Vagina (tissue), 2 donors: ENCODE data around the gene MINDY4. TPM values are rescaled to one million over a fixed set of nuclear protein-coding genes. Genes with fewer than 3 reads are reported as not detected.

ENCODE experiments used
- DNase-seq, 2 donors: peaks; one replicate each; pipeline ENCODE4 v3.0.0-alpha.2; 2017; ENCODE audit errors: extremely low spot score in 2 of 2
- H3K27ac ChIP-seq: fragments of 200-600 bp; sonication (generic); one replicate; pipeline ENCODE4 v1.5.1; 2019
- H3K27me3 ChIP-seq: fragments of 200-600 bp; sonication (generic); one replicate; pipeline ENCODE4 v1.5.1; 2019
- H3K36me3 ChIP-seq, 2 donors: fragments of 200-600 bp; sonication (generic); one replicate each; pipeline ENCODE4 v1.5.1; 2017 to 2019
- H3K4me1 ChIP-seq: fragments of 200-600 bp; sonication (generic); one replicate; pipeline ENCODE4 v1.5.1; 2019
- H3K4me3 ChIP-seq, 2 donors: fragments of 200-600 bp; sonication (generic); 1 replicate in 1 of 2; 2 replicates in 1 of 2; pipeline ENCODE4 v1.5.1; 2016 to 2019
- H3K9me3 ChIP-seq: fragments of 200-600 bp; sonication (generic); one replicate; pipeline ENCODE4 v1.5.1; 2019
- POLR2A ChIP-seq, 2 donors: fragments of 450-650 bp; IDR thresholded peaks; one replicate each; pipeline ENCODE4 v1.6.1; 2017; ENCODE audit warnings: antibody characterized with exemption in 2 of 2, mild to moderate bottlenecking in 2 of 2, moderate library complexity in 2 of 2
- POLR2AphosphoS5 ChIP-seq, 2 donors: sonication (generic); formaldehyde crosslinking; IDR thresholded peaks; one replicate each; pipeline ENCODE4 v1.9.0; 2017; ENCODE audit warnings: antibody characterized with exemption in 2 of 2, mild to moderate bottlenecking in 2 of 2, low read depth in 1 of 2; ENCODE audit not compliant: insufficient read depth in 1 of 2
- intact Hi-C: fragments of 100-400 bp; cut with DNase I; formaldehyde crosslinking; loops from one replicate; pipeline ENCODE4 v1.15.1; 2023
- total RNA-seq: library from RNA; depleted of rRNA; stranded (reverse); fragments of >200 nt; gene quantifications from one replicate; pipeline ENCODE4 v1.2.3, GENCODE V29; 2016
- TF ChIP-seq, protein P1 (sequence below), 3 experiments: fragments of 450-650 bp in 2 of 3; fragments of 200-600 bp in 1 of 3; sonication (generic) in 1 of 3; IDR thresholded peaks; one replicate each; pipeline ENCODE4 v1.5.1; 2017 to 2019; ENCODE audit warnings: antibody characterized with exemption in 3 of 3, mild to moderate bottlenecking in 2 of 3, moderate library complexity in 2 of 3

MINDY4 gene
- total RNA-seq, 1 donor from 2014 or later = 10.3 TPM

DNA sequence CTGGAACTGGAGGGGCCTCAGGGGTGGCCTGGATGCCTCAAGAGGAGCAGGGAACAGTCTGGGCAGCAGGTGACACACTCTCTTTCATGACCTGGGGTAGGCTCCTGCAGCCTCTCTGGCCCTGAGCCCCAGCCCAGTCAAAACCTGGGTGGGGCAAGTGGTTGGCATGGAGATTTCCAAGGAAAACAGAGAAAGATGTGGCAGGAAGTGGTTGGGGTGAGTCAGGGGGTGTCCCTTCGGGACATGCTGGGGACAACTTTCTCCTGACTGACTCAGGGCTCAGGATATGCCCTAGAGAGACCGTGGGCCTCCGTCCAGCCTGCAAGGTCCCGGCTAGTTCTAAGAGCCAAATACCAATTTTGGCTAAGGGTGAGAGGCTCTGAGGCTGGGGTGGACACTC, 143.4 kb downstream of the MINDY4 start:
- peak overlapping the region; percentile 39 to 44 for H3K4me3 ChIP-seq
- intact Hi-C loops = no loop called here
- DNase-seq = no peak
- H3K27ac ChIP-seq = peak overlapping the region; percentile 63
- H3K4me1 ChIP-seq = peaks cover 28% of the 10 kb centered on the region
- no peaks in the 10 kb centered on the region for H3K27me3 ChIP-seq
- no peaks in the 10 kb centered on the region for H3K9me3 ChIP-seq
- H3K36me3 ChIP-seq = no peaks in the 10 kb centered on the region
- TF ChIP-seq, protein P1, sequence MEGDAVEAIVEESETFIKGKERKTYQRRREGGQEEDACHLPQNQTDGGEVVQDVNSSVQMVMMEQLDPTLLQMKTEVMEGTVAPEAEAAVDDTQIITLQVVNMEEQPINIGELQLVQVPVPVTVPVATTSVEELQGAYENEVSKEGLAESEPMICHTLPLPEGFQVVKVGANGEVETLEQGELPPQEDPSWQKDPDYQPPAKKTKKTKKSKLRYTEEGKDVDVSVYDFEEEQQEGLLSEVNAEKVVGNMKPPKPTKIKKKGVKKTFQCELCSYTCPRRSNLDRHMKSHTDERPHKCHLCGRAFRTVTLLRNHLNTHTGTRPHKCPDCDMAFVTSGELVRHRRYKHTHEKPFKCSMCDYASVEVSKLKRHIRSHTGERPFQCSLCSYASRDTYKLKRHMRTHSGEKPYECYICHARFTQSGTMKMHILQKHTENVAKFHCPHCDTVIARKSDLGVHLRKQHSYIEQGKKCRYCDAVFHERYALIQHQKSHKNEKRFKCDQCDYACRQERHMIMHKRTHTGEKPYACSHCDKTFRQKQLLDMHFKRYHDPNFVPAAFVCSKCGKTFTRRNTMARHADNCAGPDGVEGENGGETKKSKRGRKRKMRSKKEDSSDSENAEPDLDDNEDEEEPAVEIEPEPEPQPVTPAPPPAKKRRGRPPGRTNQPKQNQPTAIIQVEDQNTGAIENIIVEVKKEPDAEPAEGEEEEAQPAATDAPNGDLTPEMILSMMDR (IDR thresholded peaks at IDR 0.05) = no peak

DNA sequence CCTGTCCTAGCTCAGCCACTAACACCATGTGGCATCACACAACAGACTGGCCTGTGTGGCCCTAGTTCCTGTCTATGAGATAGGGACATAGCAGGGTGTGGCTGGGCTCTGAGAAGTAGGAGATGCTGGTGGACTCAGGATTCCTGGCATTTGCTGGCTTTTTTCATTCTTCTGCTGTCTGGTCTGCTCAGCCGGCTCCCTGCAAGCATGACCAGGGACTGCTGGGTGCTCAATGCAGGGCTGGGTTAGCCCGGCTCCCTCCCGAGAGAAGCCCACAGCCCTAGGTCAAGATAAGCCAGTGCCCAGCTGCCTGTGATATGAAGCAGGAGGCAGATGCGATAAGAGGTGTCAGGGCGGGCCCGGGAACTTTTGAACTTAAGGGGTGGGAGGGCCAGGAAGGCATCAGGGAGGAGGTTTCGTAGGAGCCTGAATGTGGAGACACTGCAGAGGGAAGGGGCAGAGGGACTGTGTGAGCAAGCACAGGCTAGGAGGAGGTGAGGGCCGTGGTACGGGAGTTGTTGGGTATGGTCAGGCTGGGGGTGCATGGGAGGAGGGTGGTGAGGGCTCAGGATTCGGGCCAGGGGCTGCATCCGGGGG, 143.9 kb downstream of the MINDY4 start:
- no peaks in the 10 kb centered on the region for H3K36me3 ChIP-seq
- no peak for DNase-seq
- peak overlapping the region; percentile 63 for H3K27ac ChIP-seq
- intact Hi-C loops = no loop called here
- H3K4me3 ChIP-seq = peak overlapping the region; percentile 39 to 44
- H3K9me3 ChIP-seq = no peaks in the 10 kb centered on the region
- H3K4me1 ChIP-seq = peaks cover 28% of the 10 kb centered on the region
- no peaks in the 10 kb centered on the region for H3K27me3 ChIP-seq
- TF ChIP-seq POLR2A (IDR thresholded peaks at IDR 0.05) (no peak), POLR2AphosphoS5 (IDR thresholded peaks at IDR 0.05; ENCODE audit: insufficient read depth in 1 of 2, low read depth in 1 of 2) (no peak)
- TF ChIP-seq, protein P1 (IDR thresholded peaks at IDR 0.05) = no peak

DNA sequence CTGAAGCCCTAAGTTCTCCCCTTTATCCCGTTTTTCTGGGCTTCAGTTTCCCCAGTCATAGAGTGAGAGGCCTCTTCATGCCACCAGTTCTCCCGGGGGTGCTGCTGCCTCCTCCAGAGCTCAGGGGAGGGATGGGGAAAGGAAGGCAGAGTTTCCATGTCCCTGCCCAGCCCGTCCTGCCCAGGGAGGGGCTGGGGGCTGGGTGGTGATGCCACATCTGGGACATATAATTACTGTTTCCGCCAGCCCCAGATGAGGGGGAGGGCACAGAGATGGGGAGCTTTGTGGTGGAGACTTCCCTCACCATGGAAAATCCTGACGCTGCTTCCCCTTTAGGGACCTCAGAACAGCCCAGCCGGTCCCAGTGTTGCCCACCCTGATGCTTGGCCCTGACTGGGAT, 144.5 kb downstream of the MINDY4 start:
- Histone ChIP-seq H3K36me3 (no peaks in the 10 kb centered on the region), H3K4me1 (peaks cover 28% of the 10 kb centered on the region), H3K27ac (peak overlapping the region; percentile 63), H3K27me3 (no peaks in the 10 kb centered on the region), H3K4me3 (peak overlapping the region; percentile 39 to 44), H3K9me3 (no peaks in the 10 kb centered on the region)
- intact Hi-C loops = no loop called here
- TF ChIP-seq POLR2A (IDR thresholded peaks at IDR 0.05) (no peak), POLR2AphosphoS5 (IDR thresholded peaks at IDR 0.05; ENCODE audit: insufficient read depth in 1 of 2, low read depth in 1 of 2) (no peak)
- TF ChIP-seq, protein P1 (IDR thresholded peaks at IDR 0.05) = no peak
- DNase-seq = no peak

DNA sequence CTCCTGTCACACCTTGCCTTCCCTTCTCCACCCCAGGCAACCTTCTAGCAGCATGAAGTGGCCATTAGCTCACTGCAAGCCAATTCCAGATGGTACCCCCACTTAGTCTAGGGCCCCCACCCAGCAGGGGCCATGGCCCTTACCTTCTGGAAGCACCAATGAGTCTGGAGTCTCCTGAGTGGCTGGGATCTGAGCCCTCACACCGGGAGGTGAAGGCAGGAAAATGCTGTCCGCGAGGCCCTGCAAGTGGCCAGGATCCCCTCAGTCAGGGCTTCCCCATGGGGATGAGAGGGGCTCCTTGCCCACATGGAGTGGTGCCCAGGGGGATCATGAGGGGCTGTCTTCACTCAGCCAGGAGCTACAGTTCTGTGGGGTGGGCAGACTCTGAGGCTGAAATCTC, 145.0 kb downstream of the MINDY4 start:
- intact Hi-C loops = no loop called here

DNA sequence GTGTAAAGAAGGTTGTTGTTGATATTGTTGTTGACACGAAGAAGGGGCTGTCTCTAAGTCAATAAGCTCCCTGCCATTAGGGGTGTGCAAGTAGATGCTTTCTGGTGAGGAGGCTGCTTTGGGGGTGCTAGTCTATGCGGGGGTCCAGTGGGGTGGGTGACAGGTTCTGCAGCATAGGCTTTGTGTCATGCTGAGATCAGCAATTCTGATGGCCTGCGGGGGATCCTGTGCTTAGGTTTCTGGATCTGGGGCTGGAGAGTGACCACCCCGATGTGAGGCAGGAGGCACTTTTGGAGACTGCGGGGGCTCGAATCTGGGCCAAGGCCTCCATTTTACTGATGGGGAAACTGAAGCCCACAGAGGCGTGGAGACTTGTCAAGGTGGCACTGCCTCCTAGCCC, 145.6 kb downstream of the MINDY4 start:
- Histone ChIP-seq H3K9me3 (no peaks in the 10 kb centered on the region), H3K27ac (no peak overlapping the region), H3K4me1 (peaks cover 28% of the 10 kb centered on the region), H3K4me3 (peak overlapping the region; percentile 39 to 44), H3K27me3 (no peaks in the 10 kb centered on the region), H3K36me3 (no peaks in the 10 kb centered on the region)
- no peak for DNase-seq
- TF ChIP-seq, protein P1 (IDR thresholded peaks at IDR 0.05) = no peak
- TF ChIP-seq POLR2A (IDR thresholded peaks at IDR 0.05) (no peak), POLR2AphosphoS5 (IDR thresholded peaks at IDR 0.05; ENCODE audit: insufficient read depth in 1 of 2, low read depth in 1 of 2) (no peak)
- intact Hi-C loops = no loop called here

More for the DNA sequence above, 145.0 kb downstream of the MINDY4 start:
- Histone ChIP-seq H3K27ac (no peak overlapping the region), H3K4me1 (peaks cover 28% of the 10 kb centered on the region), H3K9me3 (no peaks in the 10 kb centered on the region), H3K36me3 (no peaks in the 10 kb centered on the region), H3K27me3 (no peaks in the 10 kb centered on the region), H3K4me3 (peak overlapping the region; percentile 39 to 44)
- TF ChIP-seq, protein P1 (IDR thresholded peaks at IDR 0.05) = no peak
- TF ChIP-seq POLR2A (IDR thresholded peaks at IDR 0.05) (no peak), POLR2AphosphoS5 (IDR thresholded peaks at IDR 0.05; ENCODE audit: insufficient read depth in 1 of 2, low read depth in 1 of 2) (no peak)
- DNase-seq = no peak
